ENCODE results near the gene CD151. TPM values are rescaled to one million over a fixed set of nuclear protein-coding genes. Genes with fewer than 3 reads are reported as not detected.

Gene CD151
- polyA plus RNA-seq, 1 donor (not counting 4 experiments of a cell fraction or from before 2014, with no cell fraction given), result 434 TPM

DNA sequence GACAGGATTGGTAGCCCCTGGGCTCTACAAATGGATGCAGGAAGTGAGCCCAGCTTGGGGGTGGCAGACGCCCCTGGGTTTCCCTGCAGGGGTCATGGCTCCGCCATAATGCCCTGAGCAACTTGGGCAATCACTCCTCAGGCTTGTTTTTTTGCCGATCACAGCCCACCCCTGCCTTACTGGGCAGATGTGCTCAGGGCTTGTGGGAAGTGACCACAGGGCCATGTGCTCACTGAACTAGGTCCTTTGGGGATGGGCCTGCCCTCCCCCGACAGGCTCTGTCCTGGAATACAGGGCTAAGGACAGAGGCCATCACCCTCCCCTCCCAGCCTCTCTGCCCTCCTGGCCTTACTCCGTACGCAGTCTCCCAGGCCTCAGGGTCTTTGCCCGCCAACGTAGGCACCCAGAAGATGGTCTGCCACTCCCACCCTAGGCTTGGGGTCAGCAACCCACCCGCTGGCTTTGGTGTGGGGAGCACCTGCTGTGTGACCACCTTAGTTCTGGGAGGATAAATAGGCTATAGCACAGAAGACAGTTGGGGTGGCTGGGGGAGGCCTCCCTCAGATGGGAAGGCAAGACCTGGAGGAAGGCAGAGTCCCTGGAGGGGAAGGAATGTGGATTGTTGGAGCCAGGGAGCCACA lies 19.2 kb upstream of the CD151 start:
- H3K4me1 ChIP-seq (ENCODE audit: control insufficient read depth, extremely low read depth, insufficient read depth, low read length), result peaks cover 20% of the 10 kb centered on the region
- dilution Hi-C loops (cut with MboI; ENCODE audit: extremely low pct_ligation_motif_present, low sequenced_read_pairs), result no loop called here
- H3K79me2 ChIP-seq (ENCODE audit: control insufficient read depth, insufficient read depth, low read length), result peaks cover 36% of the 10 kb centered on the region
- no peaks in the 10 kb centered on the region for H3K9me1 ChIP-seq (ENCODE audit: control insufficient read depth, extremely low read depth, insufficient read depth, low read length)
- TF ChIP-seq, protein P1, sequence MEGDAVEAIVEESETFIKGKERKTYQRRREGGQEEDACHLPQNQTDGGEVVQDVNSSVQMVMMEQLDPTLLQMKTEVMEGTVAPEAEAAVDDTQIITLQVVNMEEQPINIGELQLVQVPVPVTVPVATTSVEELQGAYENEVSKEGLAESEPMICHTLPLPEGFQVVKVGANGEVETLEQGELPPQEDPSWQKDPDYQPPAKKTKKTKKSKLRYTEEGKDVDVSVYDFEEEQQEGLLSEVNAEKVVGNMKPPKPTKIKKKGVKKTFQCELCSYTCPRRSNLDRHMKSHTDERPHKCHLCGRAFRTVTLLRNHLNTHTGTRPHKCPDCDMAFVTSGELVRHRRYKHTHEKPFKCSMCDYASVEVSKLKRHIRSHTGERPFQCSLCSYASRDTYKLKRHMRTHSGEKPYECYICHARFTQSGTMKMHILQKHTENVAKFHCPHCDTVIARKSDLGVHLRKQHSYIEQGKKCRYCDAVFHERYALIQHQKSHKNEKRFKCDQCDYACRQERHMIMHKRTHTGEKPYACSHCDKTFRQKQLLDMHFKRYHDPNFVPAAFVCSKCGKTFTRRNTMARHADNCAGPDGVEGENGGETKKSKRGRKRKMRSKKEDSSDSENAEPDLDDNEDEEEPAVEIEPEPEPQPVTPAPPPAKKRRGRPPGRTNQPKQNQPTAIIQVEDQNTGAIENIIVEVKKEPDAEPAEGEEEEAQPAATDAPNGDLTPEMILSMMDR (optimal IDR thresholded peaks at IDR 0.05 in 1 of 3, IDR thresholded peaks at IDR 0.05 in 1 of 3, conservative IDR thresholded peaks at IDR 0.05 in 1 of 3; ENCODE audit: extremely low read depth in 1 of 3, insufficient read depth in 2 of 3, low read length in 3 of 3), result no peak
- no peak for TF ChIP-seq EZH2 (IDR thresholded peaks at IDR 0.05; ENCODE audit: low read length)
- no peaks in the 10 kb centered on the region for H3K9me3 ChIP-seq (ENCODE audit: control insufficient read depth, low read depth, low read length)
- no peak overlapping the region for H3K9ac ChIP-seq (ENCODE audit: control insufficient read depth, extremely low read depth, insufficient read depth, low read length)
- no peak for DNase-seq (ENCODE audit: low read depth, low spot score)
- peaks cover 19% of the 10 kb centered on the region for H4K20me1 ChIP-seq (ENCODE audit: control insufficient read depth, extremely low read depth, insufficient read depth, low read length)
- no peak overlapping the region for H3K4me2 ChIP-seq (ENCODE audit: control insufficient read depth, extremely low read depth, insufficient read depth, low read depth, low read length)
- H3K36me3 ChIP-seq (ENCODE audit: control insufficient read depth in 2 of 2, extremely low read depth in 1 of 2, insufficient read depth in 2 of 2, low read length in 2 of 2), result peaks cover 29 to 31% of the 10 kb centered on the region in 2 experiments
- H3K27me3 ChIP-seq (ENCODE audit: control insufficient read depth, extremely low read depth, insufficient read depth, low read length), result no peaks in the 10 kb centered on the region
- no peak overlapping the region for H2AFZ ChIP-seq (ENCODE audit: control insufficient read depth, low read length)
- FAIRE-seq, result no peak
- no peak overlapping the region for H3K4me3 ChIP-seq (ENCODE audit: control insufficient read depth in 2 of 3, extremely low read depth in 1 of 3, insufficient read depth in 2 of 3, low read depth in 1 of 3, low read length in 3 of 3)
- no peak overlapping the region for H3K27ac ChIP-seq (ENCODE audit: control insufficient read depth, insufficient read depth, low read length)

DNA sequence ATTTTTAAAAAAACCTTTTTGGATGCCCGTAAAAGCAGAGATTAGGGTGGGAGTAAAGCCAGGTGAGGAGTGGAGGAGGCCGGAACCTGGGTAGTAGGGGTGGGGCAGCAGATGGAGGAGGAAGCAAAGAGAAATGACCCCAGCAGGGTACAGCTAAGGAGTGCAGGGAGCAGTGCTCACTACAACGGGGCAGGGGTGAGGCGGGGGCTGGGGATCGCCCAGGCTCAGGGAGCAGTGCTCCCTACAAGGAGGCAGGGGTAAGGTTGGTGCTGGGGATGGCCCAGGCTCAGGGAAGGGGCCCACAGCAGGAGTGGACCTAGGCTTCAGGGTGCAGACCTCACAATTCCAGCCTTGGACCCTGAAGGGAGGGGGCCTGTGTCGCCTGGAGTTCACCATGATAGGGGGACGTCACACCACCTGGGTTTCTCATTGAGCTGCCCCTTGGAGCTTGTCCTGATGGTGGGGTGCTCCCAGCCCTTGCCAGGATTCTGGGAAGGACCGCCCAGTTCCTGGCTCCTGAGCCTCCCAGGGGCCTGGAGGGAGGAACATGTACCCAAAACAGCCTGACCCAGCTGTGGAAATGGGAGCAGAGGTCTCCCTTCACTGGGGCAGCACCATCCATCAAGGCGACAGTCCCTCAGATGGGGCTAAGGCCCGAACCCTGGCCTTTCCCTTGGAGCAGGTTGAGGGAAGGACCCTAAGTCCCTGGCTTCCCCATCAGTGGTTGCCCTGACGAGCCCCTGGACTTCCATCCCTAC lies 16.9 kb upstream of the CD151 start:
- FAIRE-seq (no peak), DNase-seq (ENCODE audit: low read depth, low spot score) (no peak)
- Histone ChIP-seq H3K9ac (ENCODE audit: control insufficient read depth, extremely low read depth, insufficient read depth, low read length) (no peak overlapping the region), H3K4me1 (ENCODE audit: control insufficient read depth, extremely low read depth, insufficient read depth, low read length) (peaks cover 29% of the 10 kb centered on the region), H3K9me3 (ENCODE audit: control insufficient read depth, low read depth, low read length) (no peaks in the 10 kb centered on the region), H3K4me3 (ENCODE audit: control insufficient read depth in 2 of 3, extremely low read depth in 1 of 3, insufficient read depth in 2 of 3, low read depth in 1 of 3, low read length in 3 of 3) (no peak overlapping the region), H3K79me2 (ENCODE audit: control insufficient read depth, insufficient read depth, low read length) (peaks cover 19% of the 10 kb centered on the region), H4K20me1 (ENCODE audit: control insufficient read depth, extremely low read depth, insufficient read depth, low read length) (peaks cover 17% of the 10 kb centered on the region), H3K9me1 (ENCODE audit: control insufficient read depth, extremely low read depth, insufficient read depth, low read length) (peaks cover 3% of the 10 kb centered on the region), H3K27me3 (ENCODE audit: control insufficient read depth, extremely low read depth, insufficient read depth, low read length) (no peaks in the 10 kb centered on the region), H3K36me3 (ENCODE audit: control insufficient read depth in 2 of 2, extremely low read depth in 1 of 2, insufficient read depth in 2 of 2, low read length in 2 of 2) (peaks cover 29 to 31% of the 10 kb centered on the region in 2 experiments), H3K4me2 (ENCODE audit: control insufficient read depth, extremely low read depth, insufficient read depth, low read depth, low read length) (no peak overlapping the region), H2AFZ (ENCODE audit: control insufficient read depth, low read length) (no peak overlapping the region), H3K27ac (ENCODE audit: control insufficient read depth, insufficient read depth, low read length) (no peak overlapping the region)
- no peak for TF ChIP-seq EZH2 (IDR thresholded peaks at IDR 0.05; ENCODE audit: low read length)
- TF ChIP-seq, protein P1 (optimal IDR thresholded peaks at IDR 0.05 in 1 of 3, IDR thresholded peaks at IDR 0.05 in 1 of 3, conservative IDR thresholded peaks at IDR 0.05 in 1 of 3; ENCODE audit: extremely low read depth in 1 of 3, insufficient read depth in 2 of 3, low read length in 3 of 3), result no peak
- dilution Hi-C loops (cut with MboI; ENCODE audit: extremely low pct_ligation_motif_present, low sequenced_read_pairs), result no loop called here
